Peyer's patch (tissue), 4 donors: ENCODE data around the gene PTPN12. TPM values are rescaled to one million over a fixed set of nuclear protein-coding genes. Genes with fewer than 3 reads are reported as not detected.
A peak's percentile ranks its signal among the peaks of the same experiment; 100 is the strongest.

ENCODE experiments used
- DNase-seq, 3 donors: peaks; one replicate each; pipeline ENCODE4 v3.0.0-alpha.2; 2017 to 2019
- H3K27ac ChIP-seq, 4 donors: fragments of 200-600 bp; sonication (generic); one replicate each; pipeline ENCODE4 v1.5.1; 2016 to 2019
- H3K27me3 ChIP-seq, 2 donors: fragments of 200-600 bp; sonication (generic); one replicate each; pipeline ENCODE4 v1.5.1; 2019
- H3K36me3 ChIP-seq, 3 donors: fragments of 200-600 bp; sonication (generic); one replicate each; pipeline ENCODE4 v1.5.1; 2016 to 2019
- H3K4me1 ChIP-seq, 4 donors: fragments of 200-600 bp; sonication (generic); one replicate each; pipeline ENCODE4 v1.5.1; 2016 to 2019
- H3K4me3 ChIP-seq, 4 donors: fragments of 200-600 bp; sonication (generic); 1 replicate in 3 of 4; 2 replicates in 1 of 4; pipeline ENCODE4 v1.5.1; 2016 to 2019; ENCODE audit warnings: mild to moderate bottlenecking in 1 of 4
- H3K9me3 ChIP-seq, 4 donors: fragments of 200-600 bp; sonication (generic); one replicate each; pipeline ENCODE4 v1.5.1; 2016 to 2019; ENCODE audit warnings: mild to moderate bottlenecking in 1 of 4
- CTCF ChIP-seq, 6 experiments: fragments of 450-650 bp in 4 of 6; fragments of 200-600 bp in 2 of 6; sonication (generic) in 1 of 6; IDR thresholded peaks; one replicate each; pipeline ENCODE4 v1.5.1; 2017 to 2019; ENCODE audit warnings: antibody characterized with exemption in 6 of 6, mild to moderate bottlenecking in 3 of 6, moderate library complexity in 1 of 6
- POLR2A ChIP-seq, 2 donors: fragments of 450-650 bp; IDR thresholded peaks; one replicate each; pipeline ENCODE4 v1.5.1; 2017; ENCODE audit warnings: antibody characterized with exemption in 2 of 2, mild to moderate bottlenecking in 2 of 2, moderate library complexity in 2 of 2
- total RNA-seq, 4 donors: library from RNA; depleted of rRNA; stranded (reverse); fragments of >200 nt; gene quantifications; one replicate each; pipeline ENCODE4 v1.1.0, GENCODE V29; 2016

The PTPN12 gene
- total RNA-seq, 4 donors from 2014 or later = 41.3 to 176 (median 66.9) TPM

GRCh38 chr7:77665161-77665560 is 128.1 kb downstream of the PTPN12 start:
- no peak overlapping the region for H3K27ac ChIP-seq
- H3K4me1 ChIP-seq = peaks cover 0 to 4% (median 2%) of the 10 kb centered on the region in 4 donors
- TF ChIP-seq POLR2A (IDR thresholded peaks at IDR 0.05) (no peak), CTCF (IDR thresholded peaks at IDR 0.05) (no peak)

GRCh38 chr7:77667459-77668086 is 130.5 kb downstream of the PTPN12 start:
- DNase-seq = no peak
- H3K36me3 ChIP-seq = no peaks in the 10 kb centered on the region
- H3K4me3 ChIP-seq = no peak overlapping the region
- no peaks in the 10 kb centered on the region for H3K27me3 ChIP-seq
- peaks cover 0 to 4% (median 2%) of the 10 kb centered on the region in 4 donors for H3K4me1 ChIP-seq
- H3K27ac ChIP-seq = peak overlapping the region in 1 of 4 donors; percentile 50
- H3K9me3 ChIP-seq = no peaks in the 10 kb centered on the region
- TF ChIP-seq CTCF (IDR thresholded peaks at IDR 0.05) = no peak
- no peak for TF ChIP-seq POLR2A (IDR thresholded peaks at IDR 0.05)

More at GRCh38 chr7:77665161-77665560, 128.1 kb downstream of the PTPN12 start:
- Histone ChIP-seq H3K4me3 (no peak overlapping the region), H3K36me3 (peaks cover 0 to 6% (median 0%) of the 10 kb centered on the region in 3 donors), H3K9me3 (no peaks in the 10 kb centered on the region), H3K27me3 (no peaks in the 10 kb centered on the region)
- DNase-seq = no peak

DNA sequence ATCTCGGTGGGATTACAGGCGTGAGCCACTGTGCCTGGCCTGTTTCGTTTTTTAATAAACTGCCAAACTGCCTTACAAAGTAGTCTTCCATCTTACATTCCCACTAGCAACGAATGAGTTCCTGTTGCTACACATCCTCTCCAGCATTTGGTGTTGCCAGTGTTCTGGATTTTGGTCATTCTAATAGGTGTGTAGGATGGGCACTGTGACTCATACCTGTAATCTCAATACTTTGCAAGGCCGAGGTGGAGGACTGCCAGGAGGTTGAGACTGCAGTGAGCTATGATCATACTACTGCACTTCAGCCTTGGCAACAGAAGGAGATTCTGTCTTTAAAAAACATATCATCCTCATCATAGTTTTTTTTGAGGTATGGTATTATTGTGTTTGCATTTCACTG is 137.8 kb downstream of the PTPN12 start:
- Histone ChIP-seq H3K36me3 (no peaks in the 10 kb centered on the region), H3K27me3 (no peaks in the 10 kb centered on the region), H3K27ac (no peak overlapping the region), H3K4me3 (no peak overlapping the region), H3K9me3 (no peaks in the 10 kb centered on the region), H3K4me1 (peaks cover 0 to 6% (median 0%) of the 10 kb centered on the region in 4 donors)
- TF ChIP-seq POLR2A (IDR thresholded peaks at IDR 0.05) (no peak), CTCF (IDR thresholded peaks at IDR 0.05) (no peak)
- peak in 2 of 3 donors; percentile 57 to 72 for DNase-seq

- Histone ChIP-seq H3K4me1 (peaks cover 0 to 18% (median 0%) of the 10 kb centered on the region in 4 donors), H3K27me3 (no peaks in the 10 kb centered on the region), H3K27ac (peak overlapping the region in 3 of 4 donors; percentile 7 to 79 (median 61)), H3K4me3 (no peak overlapping the region), H3K9me3 (no peaks in the 10 kb centered on the region), H3K36me3 (peaks cover 0 to 18% (median 0%) of the 10 kb centered on the region in 3 donors)
- no peak for TF ChIP-seq POLR2A (IDR thresholded peaks at IDR 0.05)
- TF ChIP-seq CTCF (IDR thresholded peaks at IDR 0.05) = no peak
- DNase-seq = no peak
Observed at GRCh38 chr7:77679608-77680007, 142.5 kb downstream of the PTPN12 start.

GRCh38 chr7:77680266-77680665 is 143.2 kb downstream of the PTPN12 start:
- Histone ChIP-seq H3K36me3 (peaks cover 0 to 18% (median 0%) of the 10 kb centered on the region in 3 donors), H3K27me3 (no peaks in the 10 kb centered on the region), H3K4me3 (no peak overlapping the region), H3K9me3 (no peaks in the 10 kb centered on the region), H3K27ac (no peak overlapping the region), H3K4me1 (peaks cover 0 to 21% (median 2%) of the 10 kb centered on the region in 4 donors)
- no peak for TF ChIP-seq CTCF (IDR thresholded peaks at IDR 0.05)
- TF ChIP-seq POLR2A (IDR thresholded peaks at IDR 0.05) = no peak
- DNase-seq = no peak
